ENCODE measurements around the gene VPS72.
A peak's percentile ranks its signal among the peaks of the same experiment; 100 is the strongest.

- TF ChIP-seq ZNF148 (tag by site-specific recombination; IDR thresholded peaks at IDR 0.05; ENCODE audit: borderline replicate concordance): no peak
- TF ChIP-seq ZNF677 (tag by site-specific recombination; IDR thresholded peaks at IDR 0.05): no peak
- no peak for TF ChIP-seq ZNF423 (tag by site-specific recombination; IDR thresholded peaks at IDR 0.05)
- no peak for TF ChIP-seq CTCF (tag by site-specific recombination; IDR thresholded peaks at IDR 0.05)
- no peak for TF ChIP-seq ZBTB7A (tag by site-specific recombination; IDR thresholded peaks at IDR 0.05; ENCODE audit: low read depth)
- peak; percentile 59 for TF ChIP-seq SP7 (tag by site-specific recombination; IDR thresholded peaks at IDR 0.05)
- no peak for TF ChIP-seq ZSCAN23 (tag by site-specific recombination; IDR thresholded peaks at IDR 0.05)
- no peak for TF ChIP-seq RBAK (tag by site-specific recombination; IDR thresholded peaks at IDR 0.05)
- TF ChIP-seq REST (tag by site-specific recombination; IDR thresholded peaks at IDR 0.05): no peak
Measured at GRCh38 chr1:151211972-151212705, 22.1 kb upstream of the VPS72 start.
